Left renal cortex interstitium (tissue), 4 donors: ENCODE measurements around the gene TPPP3. TPM values are rescaled to one million over a fixed set of nuclear protein-coding genes. Genes with fewer than 3 reads are reported as not detected.
"Not testable (repeated sequence)": the region's sequence is repeated elsewhere in the genome, so short reads cannot be mapped to it uniquely, and the experiment has no call there.

Experiments used
- DNase-seq, 4 donors: peaks; one replicate each; pipeline ENCODE4 v3.0.0-alpha.2; 2013; ENCODE audit warnings: low read depth in 4 of 4, low spot score in 2 of 4, missing footprints in 1 of 4
- polyA plus RNA-seq, 4 donors: library from polyadenylated mRNA; unstranded; fragments of 120-200 nt; gene quantifications; one replicate each; pipeline ENCODE4 v1.2.1, GENCODE V29; 2013; ENCODE audit not compliant: insufficient read length in 4 of 4

The TPPP3 gene
- polyA plus RNA-seq, 4 donors = 52.9 to 79.1 (median 57.8) TPM

- no peak for DNase-seq
Measured at GRCh38 chr16:67392301-67393059, 818 bp downstream of the TPPP3 start.

GRCh38 chr16:67391424-67392300, 1.6 kb downstream of the TPPP3 start:
- DNase-seq = no peak

GRCh38 chr16:67390816-67391423, 2.4 kb downstream of the TPPP3 start:
- no peak for DNase-seq

GRCh38 chr16:67389911-67390815, 3.1 kb downstream of the TPPP3 start:
- DNase-seq = no peak

GRCh38 chr16:67388591-67388990, 4.7 kb downstream of the TPPP3 start:
- no peak for DNase-seq

GRCh38 chr16:67388191-67388590, 5.1 kb downstream of the TPPP3 start:
- no peak for DNase-seq

GRCh38 chr16:67387479-67388079, 5.7 kb downstream of the TPPP3 start:
- DNase-seq = no peak

- DNase-seq = no peak
Measured at GRCh38 chr16:67386861-67387455, 6.3 kb downstream of the TPPP3 start.

GRCh38 chr16:67384778-67385510, 8.4 kb downstream of the TPPP3 start:
- DNase-seq = no peak

- no peak for DNase-seq
Measured at GRCh38 chr16:67383284-67383683, 10.0 kb downstream of the TPPP3 start.

GRCh38 chr16:67378642-67379041, 14.7 kb downstream of the TPPP3 start:
- no peak for DNase-seq

GRCh38 chr16:67376012-67376411, 17.3 kb downstream of the TPPP3 start:
- not testable (repeated sequence) for DNase-seq

GRCh38 chr16:67372664-67373063, 20.6 kb downstream of the TPPP3 start:
- DNase-seq = no peak

- DNase-seq = no peak
Measured at GRCh38 chr16:67370661-67371060, 22.6 kb downstream of the TPPP3 start.

- DNase-seq = no peak
Measured at GRCh38 chr16:67364600-67365235, 28.6 kb downstream of the TPPP3 start.

- DNase-seq = no peak
Measured at GRCh38 chr16:67361038-67361437, 32.3 kb downstream of the TPPP3 start.

GRCh38 chr16:67359540-67360269, 33.6 kb downstream of the TPPP3 start:
- DNase-seq = not testable (repeated sequence)

GRCh38 chr16:67357561-67357960, 35.7 kb downstream of the TPPP3 start:
- DNase-seq = no peak
